Activated T-cell treated with anti-CD3 and anti-CD28 coated beads, Interleukin-2, amount 50 U/mL, for 1 hour (primary cell): ENCODE results near the gene SMAD7.
A peak's percentile ranks its signal among the peaks of the same experiment; 100 is the strongest.

Source experiments
- DNase-seq: peaks from one replicate; pipeline ENCODE4 v3.0.0-alpha.2; 2020

The SMAD7 gene

GRCh38 chr18:48950536-48951447, at the start of gene SMAD7:
TSS of gene SMAD7 (minus strand) at chr18:48950965. CDS start at chr18:48950424, 541 bp downstream.
- no peak for DNase-seq

- DNase-seq, result no peak
These were observed 48.8 kb upstream of the SMAD7 start for GRCh38 chr18:48999569-48999968.

DNA sequence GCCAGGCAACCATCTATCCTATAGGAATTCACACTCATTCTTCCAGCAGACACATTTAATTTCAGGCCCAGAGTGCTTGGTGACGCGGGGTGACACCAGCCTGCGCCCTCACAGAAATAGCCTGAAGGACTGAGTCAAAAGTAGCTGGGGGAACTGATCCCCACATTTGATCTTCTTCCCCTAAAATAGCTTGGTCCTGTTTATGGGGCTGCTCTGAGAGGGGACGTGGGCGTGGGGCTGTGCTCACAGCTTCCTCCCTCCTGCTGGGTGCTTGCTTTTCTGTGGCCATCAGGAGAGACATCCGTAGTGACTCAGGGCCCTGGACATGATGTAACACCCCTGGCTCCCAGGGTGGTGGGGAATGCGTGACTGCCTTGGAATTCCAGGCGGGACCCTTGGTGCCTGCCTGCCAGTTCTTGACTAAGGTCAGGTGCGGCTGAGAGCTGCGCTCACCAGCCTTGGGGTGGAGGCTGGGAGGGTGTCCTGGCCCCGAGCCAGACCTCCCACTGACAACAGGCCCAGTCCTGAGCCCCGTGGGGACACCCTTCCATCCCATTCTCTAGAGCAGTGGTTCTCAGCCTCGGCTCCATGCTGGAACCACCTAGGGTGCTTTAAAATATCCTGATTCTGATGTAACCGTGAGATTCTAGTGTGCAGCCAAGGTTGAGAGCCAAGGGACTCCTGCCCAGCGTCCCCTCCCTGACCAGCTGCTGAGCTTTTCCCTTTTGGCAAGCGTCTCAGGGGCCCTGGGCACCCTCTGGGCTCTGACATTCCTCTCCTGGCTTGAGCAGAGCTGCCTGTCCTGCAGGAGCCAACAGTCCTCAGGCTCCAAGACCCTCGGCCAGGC, 47.4 kb upstream of the SMAD7 start:
- DNase-seq, result no peak

DNA sequence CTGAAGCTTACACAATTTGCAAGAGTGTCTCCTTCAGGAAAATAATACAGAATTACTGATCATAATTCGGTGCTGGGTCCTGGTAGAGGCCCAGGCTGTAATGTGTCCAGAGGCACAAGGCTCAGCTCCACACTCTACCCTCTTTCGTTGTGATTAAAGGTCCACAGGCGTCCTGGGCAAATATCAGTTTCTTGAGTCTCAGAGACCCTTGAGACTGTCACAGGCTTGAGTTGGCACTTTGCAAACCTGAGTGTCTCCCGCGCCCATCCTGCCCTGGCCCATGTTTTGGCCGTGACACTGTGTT, 46.9 kb upstream of the SMAD7 start:
- no peak for DNase-seq

- DNase-seq, result peak; percentile 48
These were observed 46.2 kb upstream of the SMAD7 start for GRCh38 chr18:48996901-48997463.

DNA sequence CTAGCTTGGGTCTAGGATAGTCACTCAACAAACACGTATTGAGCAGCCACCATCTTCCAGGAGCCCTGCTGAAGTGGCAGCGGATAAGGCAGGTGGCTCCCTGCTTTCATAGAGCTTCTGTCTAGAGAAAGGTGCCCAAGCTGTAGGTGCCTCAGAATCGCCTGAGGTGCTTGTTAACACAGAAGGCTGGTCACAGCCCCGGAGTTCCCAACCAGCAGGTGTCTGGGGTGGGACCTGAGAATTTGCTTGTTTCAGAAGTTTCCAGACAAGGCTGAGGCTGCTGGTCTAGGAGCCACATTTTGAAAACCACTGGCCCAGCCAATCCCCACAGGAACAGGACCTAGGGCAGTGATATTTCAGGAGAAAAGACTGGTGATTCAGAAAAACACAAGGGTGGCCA, 45.3 kb upstream of the SMAD7 start:
- no peak for DNase-seq

DNA sequence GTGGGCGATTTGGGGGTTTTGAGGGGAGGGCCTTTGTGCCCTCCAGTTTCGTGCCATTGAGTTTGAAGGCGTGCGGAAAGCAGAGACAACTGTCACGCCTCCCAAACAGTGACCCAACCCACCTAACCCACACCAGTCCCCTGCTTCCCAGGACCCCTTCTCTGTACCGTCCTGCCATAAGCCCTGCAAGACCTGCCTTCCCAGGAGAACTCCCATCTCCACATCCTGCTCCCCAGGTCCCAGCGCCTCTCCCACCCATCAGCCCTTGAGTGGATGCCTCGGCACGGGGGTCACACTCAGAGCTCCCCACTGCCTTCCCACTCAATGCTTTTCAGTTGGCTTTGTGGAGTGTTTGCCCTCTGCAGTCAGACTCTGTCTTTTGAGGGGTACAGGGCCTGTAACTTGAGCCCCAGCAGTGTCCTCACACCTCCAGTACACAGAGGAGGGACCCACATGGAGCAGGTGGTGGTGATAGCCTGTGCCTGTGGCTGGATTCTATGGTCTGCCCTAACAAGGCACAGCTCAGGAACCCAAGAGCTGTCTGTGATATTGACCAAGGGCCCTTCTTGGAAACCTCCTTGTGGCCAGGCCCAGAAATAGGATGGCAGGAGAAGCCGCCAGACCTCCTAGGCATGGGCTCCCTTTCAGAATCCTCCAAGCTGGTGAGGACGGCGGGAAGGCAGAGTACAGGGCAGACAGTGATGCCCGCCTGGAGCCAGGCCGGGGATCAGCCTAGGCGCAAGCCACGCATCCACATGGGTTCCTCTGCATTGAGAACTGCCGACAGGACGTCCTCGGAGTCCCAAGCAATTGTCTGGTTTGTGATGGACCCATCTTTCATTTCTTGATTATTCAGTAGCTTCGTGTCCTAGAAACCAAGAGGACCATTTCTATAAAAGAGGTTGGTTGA, 44.4 kb upstream of the SMAD7 start:
- no peak for DNase-seq

DNA sequence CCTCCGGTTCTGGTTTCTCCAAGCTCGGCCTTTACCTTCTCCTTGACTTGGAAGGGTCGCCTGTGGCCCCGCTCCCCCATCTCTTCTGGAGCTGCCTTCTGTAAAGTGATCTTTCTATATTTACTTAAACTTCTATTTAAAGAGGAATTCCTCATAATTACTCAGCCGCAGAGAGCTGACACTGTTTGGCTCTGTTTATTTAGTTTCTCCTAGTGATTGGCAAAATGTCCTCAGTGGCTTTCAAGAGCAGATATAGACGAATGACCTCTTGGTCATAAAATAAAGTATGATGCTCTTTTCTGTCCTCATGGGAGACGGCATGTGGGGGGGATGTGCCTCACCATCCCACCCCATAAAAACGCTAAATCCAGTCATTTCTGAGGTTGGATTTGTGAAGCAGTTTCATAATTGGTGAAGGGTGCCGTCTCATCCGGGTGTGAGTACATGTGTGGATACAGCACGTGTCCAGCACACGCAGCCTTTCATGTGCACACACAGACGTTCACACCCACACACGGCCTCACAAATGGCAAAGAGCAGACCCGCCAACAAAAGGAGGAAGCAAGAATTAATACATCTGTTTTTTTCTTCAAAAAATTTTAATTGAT, 43.4 kb upstream of the SMAD7 start:
- no peak for DNase-seq

- DNase-seq, result no peak
These were observed 42.8 kb upstream of the SMAD7 start for GRCh38 chr18:48993586-48993985.

DNA sequence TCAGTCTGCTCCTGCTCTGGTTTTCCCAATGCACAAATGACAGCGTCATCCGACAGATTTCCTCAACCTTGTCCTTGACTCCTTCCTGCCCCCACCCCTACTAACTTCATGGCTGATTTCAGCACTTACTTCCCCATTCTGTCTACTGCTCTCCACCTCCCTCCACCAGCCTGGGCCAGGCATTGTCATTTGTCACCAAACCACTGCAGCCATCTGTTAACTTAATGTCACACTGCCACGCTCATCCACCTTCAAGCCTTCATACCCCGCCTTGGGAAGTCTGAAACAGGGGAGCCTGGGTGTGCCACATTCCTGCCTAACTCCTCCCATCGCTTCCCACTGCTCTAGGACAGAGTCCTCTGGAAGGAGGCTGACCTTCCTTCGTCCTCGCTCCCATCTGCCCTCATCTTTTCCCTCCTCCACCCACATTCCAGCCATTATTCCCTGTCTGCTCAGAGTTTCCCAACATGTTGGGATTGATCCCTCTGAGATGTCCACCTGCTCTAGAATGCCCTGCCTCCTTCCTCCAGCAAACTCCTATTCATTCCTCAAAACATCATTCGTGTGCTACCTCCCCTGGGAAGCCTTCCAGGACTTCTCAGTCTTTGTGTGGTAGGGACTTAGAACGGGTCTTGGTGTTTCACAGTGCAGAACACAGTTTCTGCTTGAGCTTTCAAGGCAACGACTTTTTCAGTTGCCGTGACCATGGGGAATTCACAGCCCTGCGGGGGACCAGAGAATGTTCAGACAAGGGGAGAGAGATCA, 42.2 kb upstream of the SMAD7 start:
- DNase-seq, result no peak

GRCh38 chr18:48992133-48992532, 41.4 kb upstream of the SMAD7 start:
- no peak for DNase-seq

GRCh38 chr18:48991676-48992075, 40.9 kb upstream of the SMAD7 start:
- DNase-seq, result no peak

- DNase-seq, result no peak
These were observed 40.5 kb upstream of the SMAD7 start for GRCh38 chr18:48991319-48991660.

- DNase-seq, result no peak
These were observed 39.9 kb upstream of the SMAD7 start for GRCh38 chr18:48990481-48991318.

DNA sequence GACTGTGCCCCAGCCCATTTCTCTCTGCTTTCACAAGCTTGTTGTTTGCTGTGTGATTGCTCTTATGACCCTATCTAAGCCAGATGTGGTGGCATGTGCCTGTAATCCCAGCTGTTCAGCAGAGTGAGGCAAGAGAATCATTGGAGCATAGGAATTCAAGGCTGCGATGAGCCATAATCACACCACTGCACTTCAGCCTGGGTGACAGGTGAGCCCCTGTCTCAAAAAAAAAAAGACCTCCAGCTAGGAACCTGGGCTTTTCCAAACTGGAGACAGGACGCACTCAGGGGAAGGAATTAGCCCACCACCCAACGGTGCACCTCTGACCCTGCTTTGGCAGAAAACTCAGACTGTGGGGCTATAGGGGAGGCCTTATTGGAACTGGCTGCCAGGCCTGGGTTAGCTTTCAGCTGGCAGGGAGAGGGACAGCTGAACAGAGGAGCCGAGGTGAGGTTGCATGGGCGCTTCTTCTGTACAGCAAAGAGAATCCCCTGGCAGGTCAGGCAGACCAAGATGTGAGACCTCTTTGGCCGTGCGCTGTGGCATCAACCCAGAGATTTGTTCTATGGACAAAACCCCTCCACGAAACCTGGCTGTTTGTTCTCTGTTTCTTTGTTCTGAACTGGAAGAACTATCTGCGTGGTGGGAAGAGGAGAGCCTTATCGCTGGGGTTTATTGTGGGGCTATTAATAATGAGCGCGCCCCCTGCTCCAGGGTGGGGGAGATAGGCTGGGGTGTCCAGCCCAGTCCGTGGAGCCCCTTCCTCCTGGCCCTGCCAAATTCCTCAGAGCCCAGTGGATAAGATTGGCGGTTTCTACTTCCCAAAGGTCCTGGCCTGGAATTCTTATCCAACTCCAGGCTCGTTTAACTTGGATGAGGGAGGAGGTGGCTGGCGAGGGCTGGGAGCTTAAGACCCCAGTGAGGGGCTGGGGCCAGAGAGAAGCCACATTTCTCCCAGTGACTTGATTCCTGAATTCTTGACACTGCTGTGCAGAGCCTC, 38.8 kb upstream of the SMAD7 start:
- no peak for DNase-seq

DNA sequence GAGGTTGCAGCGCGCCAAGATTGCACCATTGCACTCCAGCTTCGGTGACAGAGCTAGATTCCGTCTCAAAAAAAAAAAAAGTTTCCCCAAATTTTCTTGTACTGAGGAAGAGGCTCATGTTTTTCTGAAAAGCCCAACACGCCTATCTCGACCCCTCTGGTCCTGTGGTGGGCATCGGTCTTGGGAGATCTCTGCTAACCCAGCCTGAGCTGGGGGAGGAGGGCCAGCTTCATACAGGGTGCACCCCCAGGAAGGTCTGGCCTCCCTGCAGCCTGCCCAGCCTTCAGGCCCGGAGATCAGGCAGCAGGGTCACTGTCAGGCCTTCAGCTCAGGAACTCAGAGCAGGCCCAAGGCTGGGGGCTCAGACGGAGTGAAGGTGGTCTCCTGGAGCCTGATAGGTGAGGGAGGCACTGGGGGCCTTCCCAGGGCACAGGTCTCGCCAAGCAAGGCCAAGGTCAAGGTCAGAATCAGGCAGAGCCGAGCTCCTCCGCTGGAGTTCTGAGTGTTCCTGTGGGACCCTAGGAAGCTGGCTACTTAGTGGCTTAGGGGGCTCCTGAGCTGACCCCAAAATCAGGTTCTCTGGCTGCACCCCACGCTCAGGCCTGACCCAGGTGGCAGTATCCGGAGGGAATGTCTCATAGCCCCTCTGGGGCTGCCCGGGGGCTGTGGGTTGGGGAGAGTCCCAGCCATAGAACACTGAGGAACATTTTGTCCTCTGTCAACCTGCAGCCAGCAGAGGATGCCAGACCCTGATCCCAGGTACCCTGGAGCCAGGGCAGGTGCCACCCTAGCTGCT, 37.9 kb upstream of the SMAD7 start:
- no peak for DNase-seq

GRCh38 chr18:48987821-48988220, 37.1 kb upstream of the SMAD7 start:
- DNase-seq, result no peak
